GM12891 (cell line): ENCODE data around the gene NMB.

Experiments
- POLR2A ChIP-seq: IDR thresholded peaks from 2 replicates; pipeline ENCODE4 v1.6.1; 2011; ENCODE audit warnings: low read depth, low read length, control low read depth
- POLR2AphosphoS5 ChIP-seq: IDR thresholded peaks from 2 replicates; pipeline ENCODE4 v1.6.1; 2011; ENCODE audit warnings: low read depth, low read length, control low read depth
- POU2F2 ChIP-seq: IDR thresholded peaks from 2 replicates; pipeline ENCODE4 v1.6.1; 2011; ENCODE audit warnings: low read depth, mild to moderate bottlenecking, control low read depth, low read length, moderate library complexity
- TAF1 ChIP-seq: IDR thresholded peaks from 2 replicates; pipeline ENCODE4 v1.6.1; 2011; ENCODE audit warnings: low read depth, low read length, control low read depth

GRCh38 chr15:84658080-84658787 is at the start of gene NMB:
- no peak for TF ChIP-seq POLR2AphosphoS5
- no peak for TF ChIP-seq POLR2A
- TF ChIP-seq TAF1: no peak
- 0 out of 2 replicates have a peak, but pooled peaks have one; percentile 20 for TF ChIP-seq POU2F2
